ENCODE data around the gene GRB7.

Gene GRB7

GRCh38 chr17:39730095-39730921 lies 7.4 kb upstream of the GRB7 start, which contains the start of gene MIEN1:
Gene MIEN1, minus strand, starts transcription at chr17:39730532. Its CDS starts 37 bp downstream, at chr17:39730495.
- DNase-seq (ENCODE audit: insufficient read length, low spot score), result peak; percentile 99
- peak; percentile 93 for FAIRE-seq
- TF ChIP-seq SPI1 (IDR thresholded peaks at IDR 0.05; ENCODE audit: low read depth, low read length) (no peak), POLR2AphosphoS5 (IDR thresholded peaks at IDR 0.05; ENCODE audit: low read depth, low read length) (peak; percentile 77), POLR2A (IDR thresholded peaks at IDR 0.05; ENCODE audit: low read depth, low read length) (peak; percentile 88), TAF1 (IDR thresholded peaks at IDR 0.05; ENCODE audit: low read depth, low read length) (peak; percentile 60)

- TF ChIP-seq SPI1 (IDR thresholded peaks at IDR 0.05; ENCODE audit: low read depth, low read length) (no peak), POLR2AphosphoS5 (IDR thresholded peaks at IDR 0.05; ENCODE audit: low read depth, low read length) (no peak), POU2F2 (IDR thresholded peaks at IDR 0.05; ENCODE audit: low read depth, low read length) (no peak), POLR2A (IDR thresholded peaks at IDR 0.05; ENCODE audit: low read depth, low read length) (no peak), TAF1 (IDR thresholded peaks at IDR 0.05; ENCODE audit: low read depth, low read length) (no peak), PAX5 (IDR thresholded peaks at IDR 0.05; ENCODE audit: insufficient read depth, low read length, severe bottlenecking) (no peak)
- DNase-seq (ENCODE audit: insufficient read length, low spot score), result no peak
- no peak for FAIRE-seq
Measured at GRCh38 chr17:39732586-39732985, 5.2 kb upstream of the GRB7 start.

DNA sequence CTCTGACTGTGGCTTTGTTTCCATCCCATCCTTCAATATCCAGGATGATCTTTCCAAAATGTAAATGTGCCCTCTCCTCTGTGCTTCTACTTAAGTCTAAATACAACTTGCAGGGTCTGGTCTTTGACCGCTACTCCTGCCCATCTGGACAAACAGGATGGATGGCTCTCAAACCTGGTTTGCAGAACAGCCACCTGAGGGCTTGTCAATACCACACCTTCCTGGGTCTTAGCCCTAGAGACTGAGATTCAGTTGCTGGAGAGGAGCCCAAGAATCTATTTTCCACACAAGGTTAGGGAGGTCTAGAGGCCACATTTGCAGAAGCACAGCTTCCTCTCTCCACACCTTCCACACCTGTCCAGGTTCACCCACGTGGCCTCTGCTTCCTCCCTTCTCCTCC lies 1.9 kb upstream of the GRB7 start:
- FAIRE-seq, result no peak
- TF ChIP-seq POLR2A (IDR thresholded peaks at IDR 0.05; ENCODE audit: low read depth, low read length), result no peak
- TF ChIP-seq TAF1 (IDR thresholded peaks at IDR 0.05; ENCODE audit: low read depth, low read length), result no peak
- TF ChIP-seq POU2F2 (IDR thresholded peaks at IDR 0.05; ENCODE audit: low read depth, low read length), result no peak
- no peak for TF ChIP-seq SPI1 (IDR thresholded peaks at IDR 0.05; ENCODE audit: low read depth, low read length)
- TF ChIP-seq POLR2AphosphoS5 (IDR thresholded peaks at IDR 0.05; ENCODE audit: low read depth, low read length), result no peak
- no peak for TF ChIP-seq PAX5 (IDR thresholded peaks at IDR 0.05; ENCODE audit: insufficient read depth, low read length, severe bottlenecking)
- no peak for DNase-seq (ENCODE audit: insufficient read length, low spot score)

DNA sequence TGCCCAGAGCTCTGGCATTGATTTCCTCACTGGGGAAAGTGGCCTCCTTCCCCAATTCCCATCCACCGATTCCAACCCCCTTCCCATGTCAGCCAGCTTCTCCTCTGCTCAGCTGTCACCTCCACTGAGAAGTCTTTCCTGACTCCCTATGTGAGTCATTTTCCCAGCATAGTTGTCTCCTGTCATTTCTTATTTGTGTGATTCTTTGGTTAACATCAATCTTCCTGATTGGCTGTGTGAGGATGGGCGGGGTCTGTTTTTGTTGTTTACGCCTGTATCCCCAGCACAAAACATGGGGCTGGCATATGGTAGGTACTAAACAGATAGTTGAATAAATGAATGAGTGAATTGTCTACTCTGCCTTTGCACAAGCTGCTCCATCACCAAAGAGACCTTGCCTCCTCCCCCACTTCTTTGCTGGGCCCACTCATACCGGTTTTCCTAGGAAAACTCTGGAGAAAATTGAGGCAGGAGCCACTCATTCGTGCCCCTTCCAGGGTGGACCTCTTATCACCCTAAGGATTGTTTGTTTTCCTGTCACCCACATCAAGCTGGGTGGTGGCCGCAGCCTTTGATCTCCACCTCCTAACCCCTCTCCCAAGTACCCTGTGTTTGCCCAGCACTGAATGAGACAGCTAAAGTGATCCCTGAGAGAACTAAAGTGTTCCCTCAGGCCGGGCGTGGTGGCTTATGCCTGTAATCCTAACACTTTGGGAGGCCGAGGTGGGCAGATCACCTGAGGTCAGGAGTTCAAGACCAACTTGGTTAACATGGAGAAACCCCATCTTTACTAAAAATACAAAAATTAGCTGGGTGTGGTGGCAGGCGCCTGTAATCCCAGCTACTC lies 1.2 kb upstream of the GRB7 start:
- TF ChIP-seq SPI1 (IDR thresholded peaks at IDR 0.05; ENCODE audit: low read depth, low read length), result no peak
- TF ChIP-seq POLR2A (IDR thresholded peaks at IDR 0.05; ENCODE audit: low read depth, low read length), result no peak
- TF ChIP-seq TAF1 (IDR thresholded peaks at IDR 0.05; ENCODE audit: low read depth, low read length), result no peak
- no peak for TF ChIP-seq PAX5 (IDR thresholded peaks at IDR 0.05; ENCODE audit: insufficient read depth, low read length, severe bottlenecking)
- TF ChIP-seq POU2F2 (IDR thresholded peaks at IDR 0.05; ENCODE audit: low read depth, low read length), result no peak
- TF ChIP-seq POLR2AphosphoS5 (IDR thresholded peaks at IDR 0.05; ENCODE audit: low read depth, low read length), result no peak
- FAIRE-seq (peak; percentile 13), DNase-seq (ENCODE audit: insufficient read length, low spot score) (no peak)

GRCh38 chr17:39737206-39737759 lies 455 bp upstream of the GRB7 start:
- no peak for FAIRE-seq
- no peak for DNase-seq (ENCODE audit: insufficient read length, low spot score)
- TF ChIP-seq TAF1 (IDR thresholded peaks at IDR 0.05; ENCODE audit: low read depth, low read length), result no peak
- TF ChIP-seq POLR2A (IDR thresholded peaks at IDR 0.05; ENCODE audit: low read depth, low read length), result no peak
- no peak for TF ChIP-seq POLR2AphosphoS5 (IDR thresholded peaks at IDR 0.05; ENCODE audit: low read depth, low read length)
- TF ChIP-seq PAX5 (IDR thresholded peaks at IDR 0.05; ENCODE audit: insufficient read depth, low read length, severe bottlenecking), result no peak
- no peak for TF ChIP-seq SPI1 (IDR thresholded peaks at IDR 0.05; ENCODE audit: low read depth, low read length)
- no peak for TF ChIP-seq POU2F2 (IDR thresholded peaks at IDR 0.05; ENCODE audit: low read depth, low read length)

DNA sequence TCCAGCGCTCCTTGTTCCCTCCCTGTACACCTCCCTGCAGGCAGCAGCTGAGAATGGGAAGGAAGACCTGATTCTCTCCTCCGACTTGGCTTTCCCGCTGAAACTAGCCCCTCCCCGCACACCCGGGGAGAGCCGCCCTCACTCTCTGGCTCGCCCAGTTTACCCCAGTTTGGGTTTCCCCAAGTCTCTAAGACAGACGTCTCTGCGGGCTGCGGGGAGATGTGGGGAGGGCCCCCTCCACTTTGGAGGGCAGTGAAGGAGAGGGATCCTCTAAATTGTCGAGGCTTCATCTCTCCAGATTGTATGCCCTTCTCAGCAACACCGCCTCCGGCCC lies 797 bp downstream of the GRB7 start:
- peak; percentile 70 for DNase-seq (ENCODE audit: insufficient read length, low spot score)
- TF ChIP-seq PAX5 (IDR thresholded peaks at IDR 0.05; ENCODE audit: insufficient read depth, low read length, severe bottlenecking) (no peak), POU2F2 (IDR thresholded peaks at IDR 0.05; ENCODE audit: low read depth, low read length) (no peak), POLR2A (IDR thresholded peaks at IDR 0.05; ENCODE audit: low read depth, low read length) (no peak), POLR2AphosphoS5 (IDR thresholded peaks at IDR 0.05; ENCODE audit: low read depth, low read length) (no peak), SPI1 (IDR thresholded peaks at IDR 0.05; ENCODE audit: low read depth, low read length) (no peak), TAF1 (IDR thresholded peaks at IDR 0.05; ENCODE audit: low read depth, low read length) (no peak)
- peak; percentile 76 for FAIRE-seq

- TF ChIP-seq SPI1 (IDR thresholded peaks at IDR 0.05; ENCODE audit: low read depth, low read length), result no peak
- TF ChIP-seq PAX5 (IDR thresholded peaks at IDR 0.05; ENCODE audit: insufficient read depth, low read length, severe bottlenecking), result no peak
- no peak for TF ChIP-seq POU2F2 (IDR thresholded peaks at IDR 0.05; ENCODE audit: low read depth, low read length)
- no peak for TF ChIP-seq POLR2A (IDR thresholded peaks at IDR 0.05; ENCODE audit: low read depth, low read length)
- no peak for TF ChIP-seq TAF1 (IDR thresholded peaks at IDR 0.05; ENCODE audit: low read depth, low read length)
- no peak for TF ChIP-seq POLR2AphosphoS5 (IDR thresholded peaks at IDR 0.05; ENCODE audit: low read depth, low read length)
- FAIRE-seq (no peak), DNase-seq (ENCODE audit: insufficient read length, low spot score) (no peak)
Measured at GRCh38 chr17:39738983-39739884, 1.5 kb downstream of the GRB7 start.

GRCh38 chr17:39739885-39740356 lies 2.2 kb downstream of the GRB7 start:
- no peak for DNase-seq (ENCODE audit: insufficient read length, low spot score)
- no peak for FAIRE-seq

More at GRCh38 chr17:39739885-39740356, 2.2 kb downstream of the GRB7 start:
- no peak for TF ChIP-seq POLR2A (IDR thresholded peaks at IDR 0.05; ENCODE audit: low read depth, low read length)
- no peak for TF ChIP-seq TAF1 (IDR thresholded peaks at IDR 0.05; ENCODE audit: low read depth, low read length)
- TF ChIP-seq PAX5 (IDR thresholded peaks at IDR 0.05; ENCODE audit: insufficient read depth, low read length, severe bottlenecking), result no peak
- TF ChIP-seq SPI1 (IDR thresholded peaks at IDR 0.05; ENCODE audit: low read depth, low read length), result no peak
- TF ChIP-seq POLR2AphosphoS5 (IDR thresholded peaks at IDR 0.05; ENCODE audit: low read depth, low read length), result no peak
- TF ChIP-seq POU2F2 (IDR thresholded peaks at IDR 0.05; ENCODE audit: low read depth, low read length), result no peak

All from GM12891 (cell line).